Measurements from ENCODE around the gene MKLN1.

GRCh38 chr7:131537571-131537978 lies 209.9 kb downstream of the MKLN1 start:
- no peak for TF ChIP-seq CTCF (IDR thresholded peaks at IDR 0.05)
- no peak for TF ChIP-seq POLR2A (IDR thresholded peaks at IDR 0.05)
